GDM1 (cell line): ENCODE data around the gene LENG1.
A peak's percentile ranks its signal among the peaks of the same experiment; 100 is the strongest.

Experiments used
- DNase-seq: peaks from one replicate; lab custom pipeline; 2025; lab: John Stamatoyannopoulos, UW

LENG1 gene

DNA sequence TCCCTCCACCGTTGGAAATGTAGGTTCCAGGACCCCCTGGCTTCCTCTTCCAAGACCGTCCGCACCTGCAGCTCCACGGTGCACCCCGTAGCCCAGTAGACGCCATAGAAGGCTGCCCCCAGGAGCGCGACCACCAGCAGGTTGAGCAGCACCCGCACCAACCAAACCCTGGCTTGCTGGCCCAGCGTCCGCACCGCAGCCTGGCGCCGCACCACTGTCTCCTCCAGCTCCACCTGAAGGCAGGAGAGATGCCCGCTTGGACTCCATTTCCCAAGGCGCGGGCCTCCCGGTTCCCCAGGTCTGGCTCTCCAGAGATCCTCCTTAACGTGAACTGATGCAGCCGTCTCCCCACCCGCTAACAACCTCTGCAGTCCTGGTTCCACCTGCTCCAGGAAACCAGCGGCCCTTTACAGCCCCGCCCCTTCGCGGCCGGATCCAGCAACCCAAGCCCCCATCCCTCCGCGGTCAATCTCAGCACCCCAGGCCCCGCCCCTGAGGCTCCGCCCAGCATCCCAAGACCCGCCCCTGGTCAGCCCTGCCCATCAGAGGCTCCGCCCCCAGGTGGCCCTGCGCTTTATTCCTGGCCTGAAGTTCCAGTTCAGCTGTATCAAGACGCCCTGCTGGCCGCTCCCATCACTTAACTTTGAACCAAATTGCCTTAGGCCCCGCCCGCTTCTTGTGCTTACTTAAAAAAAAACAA lies 5.0 kb upstream of the LENG1 start:
- no peak for DNase-seq

DNA sequence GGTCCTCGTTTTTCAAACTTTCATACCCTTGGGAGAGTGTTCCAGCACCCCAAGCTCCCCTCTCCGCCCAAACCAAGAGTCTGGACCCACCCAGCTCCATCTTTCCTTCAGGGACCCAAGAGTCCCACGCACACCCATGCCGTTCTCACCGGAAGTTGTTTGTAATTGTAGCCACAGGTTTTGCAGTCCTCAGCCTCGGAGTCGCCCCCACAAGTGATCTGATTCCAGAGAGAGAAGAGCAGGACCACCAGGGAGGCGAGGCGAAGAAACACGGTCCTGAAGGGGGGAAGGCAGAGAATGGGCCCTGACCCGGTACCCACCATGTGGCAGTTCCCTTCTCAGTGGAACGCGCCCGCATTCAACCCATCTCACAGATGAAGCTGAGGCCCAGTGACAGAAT lies 3.4 kb upstream of the LENG1 start:
- DNase-seq = no peak

DNA sequence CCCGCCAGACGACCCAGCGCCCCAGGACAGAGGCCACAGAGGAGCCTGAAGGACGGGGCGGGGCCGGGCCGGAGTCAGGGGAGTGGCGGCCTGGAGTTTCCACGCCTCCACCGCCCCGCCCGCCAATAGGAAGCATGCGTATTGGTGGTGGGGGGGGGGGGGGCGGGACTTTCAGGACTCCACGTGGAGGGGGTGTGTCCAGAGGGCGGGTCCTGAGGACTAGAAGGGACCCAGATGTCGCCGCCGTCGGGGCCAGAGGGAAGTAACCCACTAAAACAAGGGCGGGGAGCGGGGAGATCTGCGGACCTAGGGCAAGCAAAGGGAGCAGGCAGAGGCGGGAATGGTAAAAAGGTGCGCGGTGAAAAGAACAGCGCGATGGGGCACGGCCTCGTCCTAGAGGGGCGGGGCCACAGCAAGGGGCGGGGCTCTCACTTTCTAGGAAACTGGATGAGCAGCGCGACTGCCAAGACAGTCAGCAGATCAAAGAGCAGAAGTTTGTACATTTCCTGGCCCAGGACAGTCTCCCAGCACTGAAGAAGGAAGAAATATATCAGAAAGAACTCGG lies 2.8 kb upstream of the LENG1 start:
- DNase-seq = peak; percentile 80

DNA sequence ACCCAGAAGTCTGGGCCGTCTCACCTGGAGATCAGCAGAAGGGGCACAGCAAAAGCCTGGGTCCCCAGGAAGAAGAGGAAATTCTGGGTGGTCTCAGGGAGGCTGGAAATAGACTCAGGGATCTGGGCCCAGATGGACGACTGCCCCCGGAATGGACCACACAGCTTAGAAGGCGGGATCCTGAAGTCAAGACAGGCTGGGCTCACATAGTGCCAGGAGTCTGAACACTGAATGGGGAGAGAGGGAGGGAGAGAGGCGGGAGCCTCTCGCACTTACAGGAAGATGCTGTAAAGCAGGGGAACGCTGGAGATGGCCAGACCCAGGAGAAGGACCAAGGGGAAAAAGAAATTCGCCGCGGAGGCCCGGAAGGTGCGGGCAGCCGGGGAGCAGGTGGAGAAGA lies 1.3 kb upstream of the LENG1 start:
- no peak for DNase-seq

DNA sequence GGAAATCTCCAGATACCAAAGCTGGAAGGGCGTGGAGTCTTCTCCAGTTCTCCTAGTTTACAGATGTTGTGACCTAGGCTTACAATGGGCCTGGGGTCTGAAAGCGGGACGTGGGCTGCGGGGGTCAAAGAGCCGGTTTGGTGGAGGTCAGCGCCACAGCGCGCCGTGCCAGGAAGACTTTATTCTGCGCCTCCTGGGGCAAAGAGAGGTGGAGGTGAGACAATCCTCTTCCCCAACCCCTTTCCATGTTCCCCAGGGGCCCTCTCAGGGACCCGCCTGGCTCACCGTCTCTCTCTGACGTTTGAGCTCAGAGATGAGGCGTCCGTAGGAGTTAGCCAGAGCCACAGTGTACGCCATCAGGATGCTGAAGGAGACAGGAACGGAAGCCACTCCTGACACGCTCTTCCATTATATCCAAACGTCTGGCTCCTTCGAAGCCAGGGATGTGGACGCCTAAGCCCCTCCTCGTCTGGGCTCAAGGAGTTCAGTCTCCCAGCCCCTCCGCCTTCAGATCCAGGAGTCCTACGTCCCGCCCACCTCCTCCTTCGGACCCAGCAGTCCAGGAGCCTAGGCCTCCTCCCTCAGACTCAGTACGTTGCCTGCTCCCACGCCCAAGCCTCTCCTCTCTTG lies 776 bp upstream of the LENG1 start:
- DNase-seq = no peak

DNA sequence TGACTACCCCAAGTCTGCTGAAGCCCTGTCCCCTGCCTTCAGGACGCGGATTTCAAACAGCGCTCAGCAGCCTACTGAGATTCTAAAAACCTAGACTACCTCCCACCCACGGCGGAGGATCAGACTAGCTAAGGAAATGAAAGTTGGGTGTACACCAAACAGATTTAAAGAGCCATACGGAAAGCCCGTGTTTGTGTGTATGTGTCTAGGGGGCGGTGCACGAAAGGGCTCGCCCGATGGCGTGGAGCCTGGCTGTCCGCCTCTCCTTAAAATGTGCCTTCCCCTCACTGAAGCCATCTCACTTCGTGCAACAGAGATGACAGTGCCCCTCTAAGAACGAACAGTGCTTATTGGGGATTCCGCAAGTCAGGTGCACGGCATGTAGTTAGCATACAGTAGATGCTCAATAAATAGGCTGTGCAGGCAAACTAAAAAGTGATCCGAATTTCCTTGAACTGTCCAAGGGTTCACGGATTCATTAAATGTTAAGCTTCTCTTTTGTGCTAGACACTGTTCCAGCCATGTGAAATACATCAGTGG lies 639 bp downstream of the LENG1 start:
- DNase-seq = no peak

DNA sequence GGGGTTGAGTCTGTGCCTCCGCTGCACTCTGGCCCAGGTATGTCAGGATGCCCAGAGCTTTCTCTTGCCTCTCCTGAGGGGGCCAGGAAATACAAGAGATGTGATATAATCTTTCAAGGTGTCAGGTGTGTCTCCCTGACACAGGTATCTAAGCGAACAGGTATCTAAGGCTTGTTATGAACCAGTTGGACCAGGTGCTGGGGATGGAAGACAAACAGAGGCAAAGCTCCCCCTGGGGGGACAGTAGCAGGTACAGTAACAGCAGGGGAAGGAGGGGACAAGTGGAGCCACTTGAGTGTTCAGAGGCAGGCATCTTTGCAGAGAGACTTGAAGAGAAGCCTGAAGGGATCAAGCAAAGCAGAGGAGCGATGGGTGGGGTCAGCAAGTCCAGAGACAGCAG lies 2.6 kb downstream of the LENG1 start:
- DNase-seq = no peak

DNA sequence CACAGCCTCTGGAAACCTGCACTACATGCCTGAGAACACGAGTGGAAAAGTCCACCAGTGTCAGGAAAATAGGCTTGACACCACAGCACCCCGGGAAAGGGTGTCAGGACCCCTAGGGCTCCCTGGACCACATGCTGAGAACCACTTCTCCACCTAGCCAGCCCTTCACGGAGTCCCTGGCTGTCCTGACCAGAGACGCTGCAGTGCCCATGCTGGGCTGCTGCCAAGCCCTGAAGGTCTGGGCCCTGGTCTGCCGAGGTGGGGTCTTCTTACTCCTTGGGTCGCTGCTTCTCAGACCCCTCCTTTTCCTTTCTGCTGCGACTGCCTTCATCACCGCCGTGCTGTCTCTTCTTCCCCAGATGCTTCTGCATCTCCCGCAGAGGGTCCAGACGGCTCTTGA lies 3.0 kb downstream of the LENG1 start:
- DNase-seq = no peak

DNA sequence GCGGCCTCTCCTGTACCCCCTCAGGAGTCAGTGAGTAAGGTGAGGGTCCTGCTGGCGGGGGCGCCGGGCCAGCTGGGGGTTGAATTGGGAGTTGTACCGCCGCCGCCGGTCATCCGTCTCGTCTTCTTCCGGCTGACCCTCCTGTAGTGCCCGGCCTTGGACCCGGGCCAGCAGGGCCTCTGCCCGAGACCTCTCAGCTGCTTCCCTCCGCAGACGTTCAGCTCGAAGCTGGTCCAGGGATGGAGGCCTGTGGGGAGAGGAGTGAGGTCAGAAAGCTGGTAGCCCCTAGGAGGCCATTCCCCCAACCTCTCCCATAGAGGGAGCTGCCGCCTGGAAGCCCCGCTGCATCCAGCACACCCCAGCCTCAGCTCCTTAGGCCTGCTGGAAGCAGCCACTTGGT lies 3.8 kb downstream of the LENG1 start:
- no peak for DNase-seq

DNA sequence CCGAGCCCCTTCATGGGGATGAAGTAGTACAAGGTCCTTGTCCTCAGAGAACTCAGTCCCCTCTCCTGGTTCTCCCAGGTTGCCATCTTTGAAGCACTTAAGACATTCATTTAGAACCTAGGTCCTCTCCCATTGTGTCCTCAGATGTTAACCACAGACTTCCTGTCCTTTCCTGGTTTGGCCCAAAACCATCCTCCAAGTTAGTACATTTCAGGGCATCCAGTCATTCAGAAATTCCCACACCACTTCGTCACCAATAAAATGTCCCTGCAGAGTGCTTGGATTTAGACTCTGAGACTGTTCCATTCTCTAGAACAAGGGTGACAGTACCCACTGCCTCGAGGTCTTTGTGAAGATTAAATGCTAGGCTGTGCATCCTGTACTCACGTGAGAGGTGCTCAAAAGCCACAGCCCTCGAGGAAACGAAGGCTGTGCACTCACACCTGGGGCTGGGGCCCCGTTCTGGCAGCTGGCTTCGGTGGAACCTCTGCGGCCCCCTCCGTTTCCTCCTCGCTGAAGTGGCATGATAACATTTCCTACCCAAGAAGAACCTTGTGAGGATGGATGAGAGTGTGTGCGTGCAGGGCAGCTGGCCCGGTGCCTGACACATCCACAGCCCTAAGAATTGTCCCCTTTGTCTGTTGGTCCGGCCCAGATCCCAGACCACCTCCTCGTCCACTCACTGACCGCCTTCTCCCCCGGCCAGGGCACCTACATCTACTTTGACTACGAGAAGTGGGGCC lies 4.7 kb downstream of the LENG1 start:
- DNase-seq = no peak

DNA sequence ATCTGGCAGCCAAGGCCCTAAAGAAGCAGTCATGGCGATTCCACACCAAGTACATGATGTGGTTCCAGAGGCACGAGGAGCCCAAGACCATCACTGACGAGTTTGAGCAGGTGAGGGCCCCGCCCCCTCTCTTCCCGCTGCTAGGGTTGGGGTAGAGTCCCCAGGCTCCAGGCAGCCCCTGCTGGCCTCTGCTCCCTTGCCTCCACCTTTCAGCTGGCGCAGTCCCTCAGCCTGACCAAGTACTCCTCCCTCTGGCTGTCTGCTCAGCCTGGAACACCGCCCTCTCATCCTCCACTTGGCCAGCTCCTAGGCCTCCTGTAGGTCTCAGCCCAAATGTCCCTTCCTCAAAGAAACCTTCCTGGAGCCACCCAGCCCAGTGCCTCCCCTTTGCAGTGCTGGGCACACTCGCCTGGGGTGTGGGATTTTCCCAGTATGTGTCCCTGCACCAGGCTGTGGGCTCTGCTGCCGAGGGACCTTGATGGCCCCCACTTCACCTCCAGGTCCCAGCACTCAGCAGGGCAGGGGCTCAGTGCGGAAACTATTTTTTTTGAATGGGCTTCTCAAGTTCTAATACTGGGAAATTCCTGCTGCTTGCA lies 5.7 kb downstream of the LENG1 start:
- no peak for DNase-seq

DNA sequence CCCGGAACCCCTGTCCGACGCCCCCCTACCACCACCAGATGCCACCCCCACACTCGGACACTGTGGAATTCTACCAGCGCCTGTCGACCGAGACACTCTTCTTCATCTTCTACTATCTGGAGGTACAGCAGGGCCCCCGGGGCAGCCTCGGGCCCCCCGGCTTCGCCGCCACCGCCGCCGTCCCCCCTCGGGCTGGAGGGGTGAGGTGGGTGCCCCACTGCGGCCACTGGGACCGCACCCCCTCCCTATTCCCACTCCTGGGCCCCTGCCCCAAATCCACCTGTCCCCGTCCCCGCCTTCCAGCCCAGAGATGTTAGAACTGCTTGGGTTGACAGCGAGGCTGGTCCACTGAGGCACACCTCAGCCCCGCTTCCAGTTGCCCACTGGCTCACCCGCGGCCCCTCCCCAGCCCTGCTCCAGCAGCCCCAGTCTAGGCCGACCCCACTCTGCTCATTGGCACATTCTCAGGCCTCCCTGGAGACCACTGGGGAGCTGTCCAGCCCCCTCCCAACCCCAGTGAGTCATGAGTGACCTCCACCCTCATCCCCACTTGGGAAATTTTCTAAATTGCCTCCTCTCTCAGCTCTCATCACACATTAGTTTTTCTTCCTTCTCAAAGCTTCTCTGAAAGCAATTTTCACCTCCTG lies 6.5 kb downstream of the LENG1 start:
- DNase-seq = no peak

DNA sequence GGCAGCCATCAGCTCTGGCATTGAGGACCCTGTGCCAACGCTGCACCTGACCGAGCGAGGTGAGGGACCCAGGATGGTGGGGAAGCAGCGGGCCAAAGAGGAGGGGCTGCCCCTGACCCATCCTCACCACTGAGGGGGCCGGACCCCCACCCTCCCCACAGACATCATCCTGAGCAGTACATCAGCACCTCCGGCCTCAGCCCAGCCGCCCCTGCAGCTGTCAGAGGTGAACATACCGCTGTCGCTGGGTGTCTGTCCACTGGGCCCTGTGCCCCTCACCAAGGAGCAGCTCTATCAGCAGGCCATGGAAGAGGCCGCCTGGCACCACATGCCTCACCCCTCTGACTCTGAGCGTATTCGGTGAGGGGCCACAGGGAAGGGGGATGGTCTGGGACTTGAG lies 7.3 kb downstream of the LENG1 start:
- DNase-seq = no peak

DNA sequence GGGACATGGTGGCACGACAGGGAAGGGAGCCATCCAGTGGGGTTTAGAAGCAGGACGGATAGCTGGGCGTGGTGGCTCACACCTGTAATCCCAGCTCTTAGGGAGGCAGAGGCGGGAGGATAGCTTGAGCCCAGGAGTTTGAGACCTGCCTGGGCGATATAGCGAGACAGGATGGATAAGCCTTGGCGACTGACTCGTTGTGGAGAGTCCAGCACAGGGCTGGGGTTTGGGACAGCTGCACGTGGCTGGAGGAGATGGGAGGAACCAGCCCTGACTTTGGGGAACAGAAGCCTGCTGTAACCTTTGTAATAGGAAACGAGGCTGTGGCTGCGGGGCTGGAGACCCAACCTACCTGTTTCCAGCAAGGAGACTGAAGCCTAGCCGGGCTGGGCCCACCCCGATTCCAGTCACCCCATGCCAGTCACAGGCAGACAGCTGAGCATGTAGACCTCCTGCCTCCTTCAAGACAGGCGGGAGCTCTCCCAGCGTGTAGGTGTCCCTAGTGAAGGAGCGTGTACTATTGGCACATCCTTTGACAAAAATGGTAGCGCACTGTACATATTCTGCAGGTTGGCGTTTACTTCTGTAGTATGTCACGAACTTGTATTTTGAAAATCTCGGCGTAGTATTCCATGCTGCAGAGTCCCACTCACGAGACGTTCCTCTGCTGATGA lies 8.0 kb downstream of the LENG1 start:
- no peak for DNase-seq

DNA sequence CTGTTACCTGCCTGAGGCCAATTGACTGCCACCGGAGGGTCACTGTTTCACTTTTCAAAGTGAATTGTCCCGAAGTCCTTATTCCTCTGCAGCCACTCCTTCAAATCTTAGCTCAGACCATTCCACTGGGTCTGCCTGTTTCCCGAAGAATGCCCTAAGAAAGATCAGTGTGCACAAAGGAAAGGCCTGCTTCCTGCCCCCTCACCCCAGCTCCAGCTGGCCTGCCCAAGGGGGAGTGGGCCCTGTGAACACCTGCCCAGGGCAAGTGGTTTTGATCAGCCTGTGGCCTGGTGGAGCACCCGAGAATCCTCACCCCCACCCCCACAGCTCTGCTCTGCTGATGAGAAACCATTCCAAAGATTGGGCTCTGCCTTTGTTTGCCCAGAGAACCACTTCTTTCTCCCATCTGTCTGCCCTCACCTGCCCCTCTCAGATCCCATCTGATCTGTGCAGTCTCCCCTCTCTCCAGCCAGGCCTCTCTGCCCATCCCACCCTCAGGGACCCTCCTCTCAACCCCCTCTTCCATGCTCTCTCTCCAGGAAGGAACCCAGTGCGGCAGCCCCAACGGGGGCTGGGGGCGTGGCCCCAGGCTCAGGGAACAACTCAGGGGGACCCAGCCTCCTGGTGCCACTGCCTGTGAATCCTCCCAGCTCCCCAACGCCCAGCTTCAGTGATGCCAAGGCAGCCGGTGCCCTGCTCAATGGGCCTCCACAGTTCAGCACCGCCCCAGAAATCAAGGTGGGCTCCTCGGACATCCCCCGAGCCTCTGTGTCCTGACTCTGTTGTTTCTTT lies 10.3 kb downstream of the LENG1 start:
- no peak for DNase-seq

DNA sequence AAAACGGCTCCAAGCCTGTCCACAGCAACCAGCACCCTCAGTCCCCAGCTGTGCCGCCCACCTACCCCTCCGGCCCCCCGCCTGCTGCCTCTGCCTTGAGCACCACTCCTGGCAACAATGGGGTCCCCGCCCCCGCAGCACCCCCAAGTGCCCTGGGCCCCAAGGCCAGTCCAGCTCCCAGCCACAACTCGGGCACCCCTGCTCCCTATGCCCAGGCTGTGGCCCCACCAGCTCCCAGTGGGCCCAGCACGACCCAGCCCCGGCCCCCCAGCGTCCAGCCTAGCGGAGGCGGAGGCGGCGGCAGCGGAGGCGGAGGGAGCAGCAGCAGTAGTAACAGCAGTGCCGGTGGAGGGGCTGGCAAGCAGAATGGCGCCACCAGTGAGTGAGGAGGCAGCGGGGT lies 11.4 kb downstream of the LENG1 start:
- DNase-seq = no peak

DNA sequence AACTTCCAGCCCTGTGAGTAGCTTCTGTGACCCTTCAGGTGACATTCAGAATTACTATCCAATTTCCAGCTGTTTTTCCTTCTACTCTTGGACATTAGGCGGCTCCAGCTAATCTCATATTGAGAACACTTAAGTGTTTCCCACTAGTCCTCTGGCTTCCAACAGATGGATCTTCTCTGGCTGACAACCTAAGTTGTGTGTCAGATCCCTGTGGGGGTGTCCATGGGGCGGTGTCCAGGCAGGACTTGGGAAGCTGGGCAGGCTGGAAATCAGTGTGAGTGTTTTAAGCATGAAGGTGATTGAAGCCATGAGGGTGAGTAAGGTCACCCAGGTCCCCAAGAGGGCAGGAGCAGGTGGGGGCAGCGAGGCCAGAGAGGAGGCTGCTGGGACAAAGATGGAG lies 11.8 kb downstream of the LENG1 start:
- no peak for DNase-seq

DNA sequence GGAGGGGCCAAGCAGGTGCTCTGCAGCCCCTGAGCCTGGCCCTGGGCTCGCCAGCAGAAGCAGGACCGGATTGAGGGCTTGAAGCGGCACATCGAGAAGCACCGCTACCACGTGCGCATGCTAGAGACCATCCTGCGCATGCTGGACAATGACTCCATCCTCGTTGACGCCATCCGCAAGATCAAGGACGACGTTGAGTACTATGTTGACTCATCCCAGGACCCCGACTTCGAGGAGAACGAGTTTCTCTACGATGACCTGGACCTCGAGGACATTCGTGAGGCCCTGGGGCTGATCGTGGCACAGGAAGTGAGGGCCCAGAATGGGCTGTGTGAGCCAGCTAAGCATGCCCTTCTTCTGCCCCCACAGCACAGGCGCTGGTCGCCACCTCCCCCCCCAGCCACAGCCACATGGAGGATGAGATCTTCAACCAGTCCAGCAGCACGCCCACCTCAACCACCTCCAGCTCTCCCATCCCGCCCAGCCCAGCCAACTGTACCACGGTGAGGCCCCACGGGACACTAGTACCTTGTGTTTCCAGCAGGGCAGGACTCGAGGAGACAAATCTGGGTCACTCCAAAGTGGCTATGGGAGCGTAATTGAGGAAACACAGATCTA lies 13.9 kb downstream of the LENG1 start:
- no peak for DNase-seq

DNA sequence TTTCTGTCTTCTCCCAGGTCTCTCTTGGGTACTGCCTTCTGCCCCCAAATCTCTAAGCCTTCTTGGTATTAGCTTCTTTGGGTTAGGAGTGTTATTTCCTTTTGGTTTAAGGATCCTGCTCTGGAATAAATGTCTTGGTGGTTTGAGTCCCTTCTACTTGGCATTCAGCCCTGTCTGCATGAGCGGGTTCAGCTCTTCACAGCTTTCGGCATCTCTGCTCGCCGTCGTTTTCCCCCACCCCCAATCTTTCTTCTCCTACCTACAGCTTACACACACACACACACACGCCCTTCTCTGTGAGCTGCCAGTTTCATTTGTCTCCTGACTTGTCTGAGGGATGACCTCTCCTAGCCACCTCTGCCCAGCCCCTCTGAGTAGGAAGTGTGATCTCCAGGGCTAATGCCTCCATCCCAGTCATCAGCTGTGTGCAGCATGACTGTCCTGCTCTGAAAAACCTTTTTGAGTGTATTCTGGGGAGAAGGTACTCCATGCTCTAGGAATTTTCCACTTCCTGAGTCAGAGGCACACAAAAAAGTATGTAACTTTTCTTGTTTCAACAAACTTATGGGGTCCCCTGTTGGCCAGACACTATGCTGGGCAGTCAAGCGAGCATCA lies 17.2 kb downstream of the LENG1 start:
- DNase-seq = no peak

DNA sequence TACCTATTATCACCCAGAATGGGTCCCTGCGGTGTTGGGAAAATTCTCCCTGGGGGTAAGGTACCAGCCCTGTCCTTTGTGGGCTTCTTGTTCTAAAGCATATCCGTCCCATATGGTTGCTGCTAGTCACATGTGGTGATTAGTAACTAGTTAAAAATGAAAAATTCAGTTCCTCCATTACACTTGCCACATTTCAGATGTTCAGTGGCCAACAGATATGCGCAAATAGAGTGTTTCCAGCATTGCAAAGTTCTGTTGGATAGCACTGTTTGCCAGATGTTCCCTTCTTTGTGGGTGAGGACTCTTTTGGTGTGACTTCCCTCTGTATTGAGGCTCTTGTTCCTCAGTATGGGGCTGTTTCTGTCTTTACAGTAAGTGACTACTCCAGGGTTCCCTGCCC lies 18.2 kb downstream of the LENG1 start:
- no peak for DNase-seq
